Measurements from ENCODE around the gene NCOA7. TPM values are rescaled to one million over a fixed set of nuclear protein-coding genes. Genes with fewer than 3 reads are reported as not detected.

NCOA7 gene
- total and polyA plus RNA-seq, 12 donors = 24.5 to 180 (median 70.8) TPM

DNA sequence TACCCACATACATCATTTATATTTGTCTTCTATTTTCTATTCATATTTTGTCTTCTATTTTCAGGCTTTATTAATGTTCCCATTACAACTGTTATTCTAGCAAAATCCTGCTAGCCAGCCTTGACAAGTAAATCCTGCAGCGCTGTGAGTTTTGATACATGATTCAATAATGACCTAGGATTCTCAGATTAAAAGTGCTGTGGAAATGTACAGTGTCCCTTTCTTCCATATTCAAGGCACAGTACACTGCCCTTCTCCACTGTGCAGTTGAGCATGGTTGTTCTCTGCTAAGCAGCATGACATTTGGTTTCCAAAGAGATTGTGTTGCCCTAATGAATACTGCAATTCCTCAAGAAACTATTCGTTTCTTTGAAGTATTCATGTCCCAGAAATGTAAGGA is 47.2 kb upstream of the NCOA7 start:
- TF ChIP-seq POLR2A (IDR thresholded peaks at IDR 0.05) (no peak), CTCF (IDR thresholded peaks at IDR 0.05) (no peak)
- H3K4me1 ChIP-seq (replicated peaks in 1 of 2) = peaks cover 5 to 17% of the 10 kb centered on the region in 2 donors
- H3K36me3 ChIP-seq (replicated peaks in 1 of 2) = no peaks in the 10 kb centered on the region
- H3K27me3 ChIP-seq = peaks cover 25% of the 10 kb centered on the region
- WGBS, 4 donors = 79 to 85% (median 84%) methylated on average over 2 of the region's 2 CpGs
- intact Hi-C loops (cut with DNase I) = no loop called here
- no peak for DNase-seq
- no peaks in the 10 kb centered on the region for H3K9me3 ChIP-seq (replicated peaks in 1 of 3)
- H3K27ac ChIP-seq = no peak overlapping the region
- H3K4me3 ChIP-seq = no peak overlapping the region

- peaks cover 27% of the 10 kb centered on the region for H3K27me3 ChIP-seq
- H3K27ac ChIP-seq = peak overlapping the region in 1 of 5 donors; percentile 44
- no peak for DNase-seq
- intact Hi-C loops (cut with DNase I) = no loop called here
- WGBS, 4 donors = 85 to 87% (median 86%) methylated on average over 6 of the region's 6 CpGs
- peaks cover 5 to 30% of the 10 kb centered on the region in 2 donors for H3K4me1 ChIP-seq (replicated peaks in 1 of 2)
- H3K36me3 ChIP-seq (replicated peaks in 1 of 2) = no peaks in the 10 kb centered on the region
- H3K9me3 ChIP-seq (replicated peaks in 1 of 3) = no peaks in the 10 kb centered on the region
- no peak for TF ChIP-seq CTCF (IDR thresholded peaks at IDR 0.05)
- TF ChIP-seq POLR2A (IDR thresholded peaks at IDR 0.05) = no peak
- H3K4me3 ChIP-seq = no peak overlapping the region
Measured at GRCh38 chr6:125745281-125746018, 45.3 kb upstream of the NCOA7 start.

DNA sequence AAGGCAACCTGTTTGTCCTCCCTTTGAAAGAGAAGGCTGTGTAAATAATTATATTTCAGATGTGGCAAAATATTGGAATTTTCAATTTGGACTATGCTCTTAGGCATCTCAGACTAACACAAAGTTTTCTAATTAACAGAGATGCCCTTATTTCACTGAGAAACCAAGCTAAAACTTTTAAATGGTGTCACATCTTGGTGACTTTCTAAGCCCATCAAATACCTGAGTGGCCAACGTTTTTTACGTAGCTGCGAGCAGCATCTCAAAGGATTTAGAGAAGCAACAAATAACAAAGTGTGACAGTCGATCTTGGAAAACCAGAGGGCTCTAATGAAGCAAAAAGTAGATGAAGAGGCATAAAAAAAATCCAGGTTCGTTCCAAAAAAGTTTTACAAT is 44.7 kb upstream of the NCOA7 start:
- no peak for TF ChIP-seq POLR2A (IDR thresholded peaks at IDR 0.05)
- DNase-seq = no peak
- H3K27ac ChIP-seq = peak overlapping the region in 3 of 5 donors; percentile 67 to 84 (median 70)

DNA sequence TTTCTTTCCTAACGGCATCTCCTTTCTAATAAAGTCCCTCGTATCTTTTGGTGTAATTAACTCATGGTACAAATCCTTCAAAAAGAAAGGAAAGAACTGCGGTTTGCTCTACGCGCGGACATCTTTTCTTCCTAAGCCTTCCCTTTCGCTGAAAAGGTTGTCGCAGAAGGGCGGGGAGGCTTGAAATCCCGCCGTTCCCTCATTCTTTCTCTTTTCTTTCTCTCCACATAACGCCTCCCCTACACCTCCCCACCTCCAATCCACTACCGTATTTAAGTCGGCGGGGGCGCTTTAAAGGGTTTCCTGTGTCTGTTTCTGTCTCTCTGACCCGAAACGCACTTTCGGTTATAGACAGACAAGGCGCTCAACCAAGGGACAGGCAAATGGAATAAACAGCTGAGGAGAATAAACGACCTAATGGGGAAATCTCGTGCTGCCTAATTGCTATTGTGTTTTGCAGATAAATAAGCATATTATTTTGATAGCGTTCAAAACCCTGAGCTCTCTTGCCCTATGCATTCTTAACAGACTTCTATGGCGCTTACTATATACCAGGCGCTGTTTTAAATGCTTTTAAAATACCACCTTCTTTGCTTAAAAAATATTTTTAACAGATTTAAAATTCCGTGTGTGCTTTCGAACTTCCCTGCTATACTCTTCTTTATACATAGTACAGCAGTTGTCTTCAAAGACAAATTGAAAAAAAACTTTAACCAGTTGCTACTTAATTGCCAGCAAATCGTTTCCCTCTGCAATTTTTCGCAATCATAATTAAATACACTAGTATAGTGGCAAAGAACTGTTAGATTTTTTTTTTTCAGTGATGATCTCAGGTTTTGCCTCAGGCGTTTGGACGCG is 43.8 kb upstream of the NCOA7 start:
- H3K36me3 ChIP-seq (replicated peaks in 1 of 2) = no peaks in the 10 kb centered on the region
- H3K27me3 ChIP-seq = peaks cover 40% of the 10 kb centered on the region
- DNase-seq = peak; percentile 48 to 89 (median 74)
- peak overlapping the region in 4 of 5 donors; percentile 67 to 84 (median 71) for H3K27ac ChIP-seq
- no peaks in the 10 kb centered on the region for H3K9me3 ChIP-seq (replicated peaks in 1 of 3)
- peak overlapping the region; percentile 22 to 85 (median 50) for H3K4me3 ChIP-seq
- 4 to 9% (median 6%) methylated on average over 32 of the region's 32 CpGs for WGBS, 4 donors
- TF ChIP-seq POLR2A (IDR thresholded peaks at IDR 0.05) = peak in 1 of 2 donors; percentile 83
- TF ChIP-seq CTCF (IDR thresholded peaks at IDR 0.05) = peak in 1 of 6 experiments; percentile 12
- H3K4me1 ChIP-seq (replicated peaks in 1 of 2) = peaks cover 5 to 32% of the 10 kb centered on the region in 2 donors
- intact Hi-C loops (cut with DNase I) = no loop called here

More for the DNA sequence above, 44.7 kb upstream of the NCOA7 start:
- peaks cover 5 to 32% of the 10 kb centered on the region in 2 donors for H3K4me1 ChIP-seq (replicated peaks in 1 of 2)
- H3K36me3 ChIP-seq (replicated peaks in 1 of 2) = no peaks in the 10 kb centered on the region
- peak overlapping the region in 1 of 4 donors; percentile 85 for H3K4me3 ChIP-seq
- 65 to 75% (median 69%) methylated on average over 5 of the region's 5 CpGs for WGBS, 4 donors
- no peaks in the 10 kb centered on the region for H3K9me3 ChIP-seq (replicated peaks in 1 of 3)
- intact Hi-C loops (cut with DNase I) = no loop called here
- peaks cover 31% of the 10 kb centered on the region for H3K27me3 ChIP-seq

All from adrenal gland (tissue), 12 donors.